ENCODE measurements around the gene CYP2R1. TPM values are rescaled to one million over a fixed set of nuclear protein-coding genes. Genes with fewer than 3 reads are reported as not detected.

Gene CYP2R1
- total and polyA plus RNA-seq, 10 of the 15 experiments (the other 5 are each of a cell fraction or from before 2014, with no cell fraction given), result 0.52 to 10.3 (median 6.3) TPM

DNA sequence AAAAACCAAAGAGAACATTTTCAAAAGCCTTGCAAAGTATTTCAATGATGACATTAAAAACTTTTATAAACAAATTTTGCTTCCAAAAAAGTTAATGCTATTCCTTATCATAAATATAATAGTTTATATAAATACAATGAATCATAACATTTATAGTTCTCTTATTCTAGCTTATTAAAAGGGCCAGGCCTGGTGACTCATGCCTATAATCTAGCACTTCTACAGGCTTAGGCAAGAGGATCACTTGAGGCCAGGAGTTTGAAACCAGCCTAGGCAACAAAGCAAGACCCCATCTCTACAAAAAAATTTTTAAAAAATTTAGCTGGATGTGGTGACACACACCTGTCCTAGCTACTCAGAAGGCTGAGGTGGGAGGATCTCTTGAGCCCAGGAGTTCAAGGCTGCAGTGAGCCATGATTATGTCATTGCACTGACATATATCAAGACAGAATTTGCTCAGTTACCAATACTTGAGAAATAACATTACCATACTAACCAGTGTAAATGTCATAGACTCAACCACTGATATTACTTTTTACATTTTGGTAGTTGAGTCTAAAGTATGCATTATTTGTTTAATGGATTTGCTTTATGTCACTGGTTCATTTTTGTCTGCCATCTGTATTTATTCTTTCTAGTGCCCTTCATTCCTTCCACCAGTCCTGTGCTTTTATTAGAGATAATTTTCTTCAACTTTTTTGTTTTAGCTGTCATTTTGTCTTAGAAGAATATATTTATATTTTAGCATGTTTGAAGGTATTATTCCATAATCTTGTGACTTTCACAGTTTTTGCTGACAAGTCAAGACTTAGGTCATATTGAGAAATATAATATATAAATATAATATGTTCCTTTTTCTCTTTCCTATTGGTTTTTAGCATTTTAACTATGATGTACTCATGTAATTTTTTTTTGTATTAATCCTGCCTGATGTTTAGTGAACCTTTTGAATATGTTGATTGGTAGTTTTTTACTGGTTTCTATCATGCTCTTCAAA is 56.2 kb downstream of the CYP2R1 start:
- SMC1A ChIA-PET (ENCODE audit: uncharacterized antibody, unreplicated experiment), result interaction anchor here (0.6 kb wide), 1 partner anchor 228 kb away, joined by 3 read pairs; no protein-coding TSS in a partner anchor
- Histone ChIP-seq H3K79me2 (ENCODE audit: control insufficient read depth, insufficient read depth, low read length) (no peaks in the 10 kb centered on the region), H3K4me3 (no peak overlapping the region), H3K27ac (ENCODE audit: control insufficient read depth, insufficient read depth) (no peak overlapping the region), H4K20me1 (ENCODE audit: control insufficient read depth, insufficient read depth) (no peaks in the 10 kb centered on the region), H3K9me3 (replicated peaks; ENCODE audit: control insufficient read depth, insufficient read depth, low read length) (no peaks in the 10 kb centered on the region), H3K4me1 (ENCODE audit: control insufficient read depth, insufficient read depth, low read length) (no peaks in the 10 kb centered on the region), H3K9ac (ENCODE audit: control insufficient read depth, insufficient read depth, low read length) (no peak overlapping the region), H3K4me2 (ENCODE audit: control insufficient read depth, insufficient read depth) (no peak overlapping the region), H3K36me3 (ENCODE audit: control insufficient read depth in 2 of 2, insufficient read depth in 2 of 2, low read length in 1 of 2) (no peaks in the 10 kb centered on the region), H3K27me3 (replicated peaks in 1 of 2; ENCODE audit: control insufficient read depth in 2 of 2, insufficient read depth in 2 of 2, low read length in 1 of 2) (no peaks in the 10 kb centered on the region), H2AFZ (ENCODE audit: control insufficient read depth, low read depth, low read length) (no peak overlapping the region)
- no peak for DNase-seq (ENCODE audit: low read depth, low spot score)
- FAIRE-seq, result no peak
- no TSS peak for BruUV-seq (replicated peaks)
- POLR2A ChIA-PET, result no interaction called here
- intact Hi-C loops (cut with micrococcal nuclease; ENCODE audit: unreplicated experiment), result no loop called here
- CTCF ChIA-PET, result interaction anchor here (1.1 kb wide), 1 partner anchor 171 kb away, joined by 4 read pairs; no protein-coding TSS in a partner anchor
- in situ Hi-C loops (cut with MboI), result no loop called here
- no peak for ATAC-seq
- TF ChIP-seq USF2 (IDR thresholded peaks at IDR 0.05; ENCODE audit: borderline replicate concordance, low read depth, low read length) (no peak), RB1 (IDR thresholded peaks at IDR 0.05; ENCODE audit: borderline replicate concordance) (no peak), TARDBP (IDR thresholded peaks at IDR 0.05; ENCODE audit: borderline replicate concordance) (no peak), BCL11A (IDR thresholded peaks at IDR 0.05; ENCODE audit: low read depth, low read length) (no peak), SRF (IDR thresholded peaks at IDR 0.05; ENCODE audit: low read depth in 2 of 2, low read length in 2 of 2) (no peak), E2F8 (IDR thresholded peaks at IDR 0.05; ENCODE audit: low read depth, partially characterized antibody) (no peak), ZNF622 (IDR thresholded peaks at IDR 0.05) (no peak), MTA2 (IDR thresholded peaks at IDR 0.05; ENCODE audit: low read depth) (no peak)
- RAD21 ChIA-PET (ENCODE audit: unreplicated experiment), result no interaction called here

Small RNA genes lying within 50 kb of the gene (small RNA-seq; reads per million reads assigned to genes)
- not detected for gene CALCP

Other genes with a start within 250 kb of the CYP2R1 start
- 2.7 and 3.9 TPM in 2 replicates for gene PDE3B, start 248.4 kb downstream of the CYP2R1 start, total RNA-seq (2014; rRNA removed)
- 3.1 TPM in 2 replicates for gene PDE3B, start 248.4 kb downstream of the CYP2R1 start, total RNA-seq (2014; rRNA removed; fragmentation: Illumina TruSeq; extraction: Trizol)
- gene PDE3B, start 248.4 kb downstream of the CYP2R1 start, total RNA-seq (2021), result 2.6 and 2.9 TPM in 2 replicates
- 0.03 and 0.04 TPM in 2 replicates for gene PDE3B, start 248.4 kb downstream of the CYP2R1 start, polyA plus RNA-seq (2011; rRNA removed)
- gene PDE3B, start 248.4 kb downstream of the CYP2R1 start, polyA plus RNA-seq (2014; fragmentation: Illumina TruSeq; extraction: Trizol), result 2.4 and 2.9 TPM in 2 replicates
- gene PDE3B, start 248.4 kb downstream of the CYP2R1 start, polyA plus RNA-seq (2014; fragmentation: Nextera tagmentation; extraction: Ambion mirVana), result under 1 TPM; 0.40 to 0.77 TPM
- 1.9 and 2.0 TPM in 2 replicates for gene PDE3B, start 248.4 kb downstream of the CYP2R1 start, polyA plus RNA-seq (2014; rRNA removed)
- 1 to 10 TPM; 1.7 to 1.9 TPM for gene PDE3B, start 248.4 kb downstream of the CYP2R1 start, polyA plus RNA-seq (2016; fragmentation: Nextera tagmentation; extraction: Ambion mirVana)
- not detected in 2 replicates for gene CALCA, start 80.1 kb upstream of the CYP2R1 start, total RNA-seq (2014; rRNA removed)
- gene CALCA, start 80.1 kb upstream of the CYP2R1 start, total RNA-seq (2014; rRNA removed; fragmentation: Illumina TruSeq; extraction: Trizol), result not detected in 2 replicates
- gene CALCA, start 80.1 kb upstream of the CYP2R1 start, total RNA-seq (2021), result not detected in 2 replicates
- not detected in 2 replicates for gene CALCA, start 80.1 kb upstream of the CYP2R1 start, polyA plus RNA-seq (2011; rRNA removed)
- not detected in 2 replicates for gene CALCA, start 80.1 kb upstream of the CYP2R1 start, polyA plus RNA-seq (2014; fragmentation: Illumina TruSeq; extraction: Trizol)
- not detected for gene CALCA, start 80.1 kb upstream of the CYP2R1 start, polyA plus RNA-seq (2014; fragmentation: Nextera tagmentation; extraction: Ambion mirVana)
- not detected in 2 replicates for gene CALCA, start 80.1 kb upstream of the CYP2R1 start, polyA plus RNA-seq (2014; rRNA removed)
- not detected for gene CALCA, start 80.1 kb upstream of the CYP2R1 start, polyA plus RNA-seq (2016; fragmentation: Nextera tagmentation; extraction: Ambion mirVana)
- gene CALCB, start 181.4 kb upstream of the CYP2R1 start, total RNA-seq (2014; rRNA removed), result 0.22 and 0.23 TPM in 2 replicates
- 0.05 and 0.09 TPM in 2 replicates for gene CALCB, start 181.4 kb upstream of the CYP2R1 start, total RNA-seq (2014; rRNA removed; fragmentation: Illumina TruSeq; extraction: Trizol)
- gene CALCB, start 181.4 kb upstream of the CYP2R1 start, total RNA-seq (2021), result 0.28 TPM in 1 of 2 replicates, not detected in the other
- gene CALCB, start 181.4 kb upstream of the CYP2R1 start, polyA plus RNA-seq (2011; rRNA removed), result not detected in 2 replicates
- gene CALCB, start 181.4 kb upstream of the CYP2R1 start, polyA plus RNA-seq (2014; fragmentation: Illumina TruSeq; extraction: Trizol), result 0.09 TPM in 1 of 2 replicates, not detected in the other
- not detected for gene CALCB, start 181.4 kb upstream of the CYP2R1 start, polyA plus RNA-seq (2014; fragmentation: Nextera tagmentation; extraction: Ambion mirVana)
- 0.05 and 0.19 TPM in 2 replicates for gene CALCB, start 181.4 kb upstream of the CYP2R1 start, polyA plus RNA-seq (2014; rRNA removed)
- gene CALCB, start 181.4 kb upstream of the CYP2R1 start, polyA plus RNA-seq (2016; fragmentation: Nextera tagmentation; extraction: Ambion mirVana), result under 1 TPM; 0.10 to 0.12 TPM
- not detected in 2 replicates for gene INSC, start 222.7 kb upstream of the CYP2R1 start, total RNA-seq (2014; rRNA removed)
- gene INSC, start 222.7 kb upstream of the CYP2R1 start, total RNA-seq (2014; rRNA removed; fragmentation: Illumina TruSeq; extraction: Trizol), result not detected in 2 replicates
- gene INSC, start 222.7 kb upstream of the CYP2R1 start, total RNA-seq (2021), result not detected in 2 replicates
- 0.33 and 0.43 TPM in 2 replicates for gene INSC, start 222.7 kb upstream of the CYP2R1 start, polyA plus RNA-seq (2011; rRNA removed)
- gene INSC, start 222.7 kb upstream of the CYP2R1 start, polyA plus RNA-seq (2014; fragmentation: Illumina TruSeq; extraction: Trizol), result not detected in 2 replicates
- gene INSC, start 222.7 kb upstream of the CYP2R1 start, polyA plus RNA-seq (2014; fragmentation: Nextera tagmentation; extraction: Ambion mirVana), result not detected
- 0.13 TPM in 1 of 2 replicates, not detected in the other for gene INSC, start 222.7 kb upstream of the CYP2R1 start, polyA plus RNA-seq (2014; rRNA removed)
- gene INSC, start 222.7 kb upstream of the CYP2R1 start, polyA plus RNA-seq (2016; fragmentation: Nextera tagmentation; extraction: Ambion mirVana), result not detected

Measured in GM12878 (cell line).